ENCODE data around the gene CORO1C. TPM values are rescaled to one million over a fixed set of nuclear protein-coding genes. Genes with fewer than 3 reads are reported as not detected.
A peak's percentile ranks its signal among the peaks of the same experiment; 100 is the strongest.

Gene CORO1C
- total RNA-seq, 1 donor from 2014 or later: 128 TPM

- Histone ChIP-seq H3K9ac (no peak overlapping the region), H3K36me3 (no peaks in the 10 kb centered on the region), H3K4me3 (no peak overlapping the region), H3K4me1 (no peaks in the 10 kb centered on the region), H3K27me3 (no peaks in the 10 kb centered on the region), H4K20me1 (ENCODE audit: low read depth) (no peaks in the 10 kb centered on the region), H3K79me2 (ENCODE audit: low read depth) (no peaks in the 10 kb centered on the region), H3F3A (ENCODE audit: low read depth) (peaks cover 20% of the 10 kb centered on the region), H3K4me2 (no peak overlapping the region), H2AFZ (replicated peaks) (no peak overlapping the region), H3K9me3 (ENCODE audit: low read depth) (no peaks in the 10 kb centered on the region), H3K27ac (no peak overlapping the region)
- Mint-ChIP-seq H3K36me3 (no peaks in the 10 kb centered on the region), H3K9me3 (no peaks in the 10 kb centered on the region), H3K27ac (peak overlapping the region; percentile 45), H3K27me3 (ENCODE audit: insufficient read depth, low read depth) (peaks cover 27% of the 10 kb centered on the region), H3K4me1 (peaks cover 17% of the 10 kb centered on the region), H3K4me3 (peak overlapping the region; percentile 36)
- TF ChIP-seq EZH2 (IDR thresholded peaks at IDR 0.05): no peak
- TF ChIP-seq, protein P1, sequence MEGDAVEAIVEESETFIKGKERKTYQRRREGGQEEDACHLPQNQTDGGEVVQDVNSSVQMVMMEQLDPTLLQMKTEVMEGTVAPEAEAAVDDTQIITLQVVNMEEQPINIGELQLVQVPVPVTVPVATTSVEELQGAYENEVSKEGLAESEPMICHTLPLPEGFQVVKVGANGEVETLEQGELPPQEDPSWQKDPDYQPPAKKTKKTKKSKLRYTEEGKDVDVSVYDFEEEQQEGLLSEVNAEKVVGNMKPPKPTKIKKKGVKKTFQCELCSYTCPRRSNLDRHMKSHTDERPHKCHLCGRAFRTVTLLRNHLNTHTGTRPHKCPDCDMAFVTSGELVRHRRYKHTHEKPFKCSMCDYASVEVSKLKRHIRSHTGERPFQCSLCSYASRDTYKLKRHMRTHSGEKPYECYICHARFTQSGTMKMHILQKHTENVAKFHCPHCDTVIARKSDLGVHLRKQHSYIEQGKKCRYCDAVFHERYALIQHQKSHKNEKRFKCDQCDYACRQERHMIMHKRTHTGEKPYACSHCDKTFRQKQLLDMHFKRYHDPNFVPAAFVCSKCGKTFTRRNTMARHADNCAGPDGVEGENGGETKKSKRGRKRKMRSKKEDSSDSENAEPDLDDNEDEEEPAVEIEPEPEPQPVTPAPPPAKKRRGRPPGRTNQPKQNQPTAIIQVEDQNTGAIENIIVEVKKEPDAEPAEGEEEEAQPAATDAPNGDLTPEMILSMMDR (IDR thresholded peaks at IDR 0.05): no peak
- TF ChIP-seq EZH2phosphoT487 (IDR thresholded peaks at IDR 0.05): no peak
- DNase-seq (ENCODE audit: low spot score): no peak
Observed at GRCh38 chr12:108605690-108606406, 125.5 kb downstream of the CORO1C start.

- Histone ChIP-seq H3K9ac (no peak overlapping the region), H3F3A (ENCODE audit: low read depth) (peaks cover 20% of the 10 kb centered on the region), H3K4me2 (no peak overlapping the region), H3K4me3 (no peak overlapping the region), H2AFZ (replicated peaks) (no peak overlapping the region), H4K20me1 (ENCODE audit: low read depth) (no peaks in the 10 kb centered on the region), H3K9me3 (ENCODE audit: low read depth) (no peaks in the 10 kb centered on the region), H3K27ac (no peak overlapping the region), H3K79me2 (ENCODE audit: low read depth) (no peaks in the 10 kb centered on the region), H3K4me1 (no peaks in the 10 kb centered on the region), H3K36me3 (no peaks in the 10 kb centered on the region), H3K27me3 (no peaks in the 10 kb centered on the region)
- no peak for DNase-seq (ENCODE audit: low spot score)
- TF ChIP-seq, protein P1 (IDR thresholded peaks at IDR 0.05): no peak
- TF ChIP-seq EZH2phosphoT487 (IDR thresholded peaks at IDR 0.05) (no peak), EZH2 (IDR thresholded peaks at IDR 0.05) (no peak)
- Mint-ChIP-seq H3K4me3 (peak overlapping the region; percentile 36), H3K36me3 (no peaks in the 10 kb centered on the region), H3K27me3 (ENCODE audit: insufficient read depth, low read depth) (peaks cover 24% of the 10 kb centered on the region), H3K27ac (peak overlapping the region; percentile 45), H3K9me3 (no peaks in the 10 kb centered on the region), H3K4me1 (peaks cover 17% of the 10 kb centered on the region)
Observed at GRCh38 chr12:108605000-108605689, 126.2 kb downstream of the CORO1C start.

DNA sequence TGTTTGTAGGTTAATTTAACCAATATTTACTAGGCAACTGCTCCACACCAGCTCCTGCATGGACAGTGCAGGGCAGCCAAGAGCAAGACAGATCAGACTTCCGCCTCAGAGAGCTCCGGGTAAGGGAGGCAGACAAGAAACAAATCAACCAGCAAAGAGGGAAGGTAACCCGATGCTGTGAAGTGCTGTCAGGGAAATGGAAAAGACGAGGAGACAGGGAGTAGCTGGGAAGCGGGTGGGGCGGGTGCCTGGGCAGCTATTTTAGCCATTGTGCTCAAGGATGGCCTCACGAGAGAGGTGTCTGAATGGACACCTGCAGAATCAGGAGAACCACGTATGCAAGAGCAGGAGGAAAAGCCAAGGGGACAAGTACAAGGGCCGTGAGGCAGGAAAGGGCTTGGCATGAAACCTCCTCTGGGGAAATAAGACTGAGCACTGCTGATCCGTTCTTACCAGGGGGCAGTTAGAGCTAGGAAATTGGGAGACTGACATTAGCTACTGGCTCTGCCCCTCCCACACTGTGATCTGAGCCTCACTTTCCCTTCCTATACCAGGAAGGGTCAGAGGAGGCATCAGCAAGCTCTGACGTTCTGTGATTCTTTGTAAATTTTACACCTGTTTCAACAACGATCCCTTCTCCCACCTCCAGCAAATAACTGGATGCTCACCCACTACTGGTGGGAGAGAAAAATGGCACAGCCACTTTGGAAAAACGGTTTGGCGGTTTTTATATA is 126.9 kb downstream of the CORO1C start:
- Mint-ChIP-seq H3K4me1 (peaks cover 17% of the 10 kb centered on the region), H3K27ac (peak overlapping the region; percentile 20), H3K36me3 (no peaks in the 10 kb centered on the region), H3K27me3 (ENCODE audit: insufficient read depth, low read depth) (peaks cover 25% of the 10 kb centered on the region), H3K9me3 (no peaks in the 10 kb centered on the region), H3K4me3 (no peak overlapping the region)
- H3K4me1 ChIP-seq: no peaks in the 10 kb centered on the region
- H3K9ac ChIP-seq: no peak overlapping the region
- H3K27me3 ChIP-seq: no peaks in the 10 kb centered on the region
- H3K4me3 ChIP-seq: no peak overlapping the region
- no peaks in the 10 kb centered on the region for H4K20me1 ChIP-seq (ENCODE audit: low read depth)
- TF ChIP-seq EZH2phosphoT487 (IDR thresholded peaks at IDR 0.05) (no peak), EZH2 (IDR thresholded peaks at IDR 0.05) (no peak)
- TF ChIP-seq, protein P1 (IDR thresholded peaks at IDR 0.05): no peak
- no peaks in the 10 kb centered on the region for H3K79me2 ChIP-seq (ENCODE audit: low read depth)
- H3K4me2 ChIP-seq: peak overlapping the region; percentile 0
- DNase-seq (ENCODE audit: low spot score): peak; percentile 22
- H3K36me3 ChIP-seq: no peaks in the 10 kb centered on the region
- peak overlapping the region; percentile 38 for H3K27ac ChIP-seq
- peaks cover 21% of the 10 kb centered on the region for H3F3A ChIP-seq (ENCODE audit: low read depth)
- no peaks in the 10 kb centered on the region for H3K9me3 ChIP-seq (ENCODE audit: low read depth)
- H2AFZ ChIP-seq (replicated peaks): peak overlapping the region; percentile 27
